OCI-LY3 (cell line): ENCODE data around the gene LRP6.
"Not testable (repeated sequence)": the region's sequence is repeated elsewhere in the genome, so short reads cannot be mapped to it uniquely, and the experiment has no call there.

ENCODE experiments used
- H2AFZ ChIP-seq: fragments of 200-600, 300-600 bp; shearing (Covaris generic); 2 replicates; pipeline ENCODE4 v1.6.0; 2014; ENCODE audit warnings: antibody characterized with exemption, low read depth, low read length
- H3K27ac ChIP-seq: fragments of 200-600, 300-600 bp; sonication (generic); 2 replicates; pipeline ENCODE4 v1.5.1; 2014; ENCODE audit warnings: mild to moderate bottlenecking, low read length, moderate library complexity, mixed read lengths
- H3K27me3 ChIP-seq: fragments of 200-600, 300-600 bp; sonication (generic); 2 replicates; pipeline ENCODE4 v1.6.1; 2014; ENCODE audit warnings: low read depth, low read length, mixed read lengths
- H3K36me3 ChIP-seq: fragments of 200-600, 300-600 bp; sonication (generic); replicated peaks from 2 replicates; pipeline ENCODE3; 2014; ENCODE audit warnings: low read depth, low read length, mixed read lengths
- H3K4me1 ChIP-seq: fragments of 300-600, 200-600 bp; sonication (generic); 2 replicates; pipeline ENCODE4 v1.6.1; 2014; ENCODE audit warnings: low read length, mixed read lengths
- H3K4me2 ChIP-seq: fragments of 200-600, 300-600 bp; sonication (generic); 2 replicates; pipeline ENCODE4 v1.6.1; 2014; ENCODE audit warnings: low read length, mixed read lengths
- H3K4me3 ChIP-seq: fragments of 300-600, 200-600 bp; sonication (generic); 2 replicates; pipeline ENCODE4 v1.5.1; 2014; ENCODE audit warnings: antibody characterized with exemption, mild to moderate bottlenecking, low read length, moderate library complexity
- H3K79me2 ChIP-seq: fragments of 300-600, 200-600 bp; shearing (Covaris generic); 2 replicates; pipeline ENCODE4 v1.6.1; 2014; ENCODE audit warnings: mild to moderate bottlenecking, low read length, mixed read lengths
- H3K9ac ChIP-seq: fragments of 300-600, 200-600 bp; shearing (Covaris generic); 2 replicates; pipeline ENCODE4 v1.6.0; 2014; ENCODE audit warnings: mild to moderate bottlenecking, low read length, moderate library complexity
- H3K9me3 ChIP-seq: fragments of 200-600, 300-600 bp; shearing (Covaris generic); 2 replicates; pipeline ENCODE4 v1.6.1; 2014; ENCODE audit warnings: low read length, mixed read lengths; ENCODE audit not compliant: insufficient read depth
- H4K20me1 ChIP-seq: fragments of 200-600, 300-600 bp; sonication (generic); 2 replicates; pipeline ENCODE4 v1.6.1; 2016; ENCODE audit warnings: low read length, mixed read lengths; ENCODE audit not compliant: insufficient read depth
- EZH2phosphoT487 ChIP-seq: fragments of 200-600 bp; shearing (Covaris generic); IDR thresholded peaks from 2 replicates; pipeline ENCODE4 v1.6.1; 2018; ENCODE audit warnings: antibody characterized with exemption, mixed run types, low read depth
- TF ChIP-seq, protein P1 (sequence below): fragments of 200-600, 300-600 bp; sonication (generic); IDR thresholded peaks from 2 replicates; pipeline ENCODE4 v1.5.1; 2014; ENCODE audit warnings: antibody characterized with exemption, low read length, low read depth

LRP6 gene

GRCh38 chr12:12153596-12153995 lies 113.2 kb downstream of the LRP6 start:
- no peak overlapping the region for H3K4me2 ChIP-seq
- no peaks in the 10 kb centered on the region for H3K79me2 ChIP-seq
- H3K9ac ChIP-seq, result no peak overlapping the region
- no peak overlapping the region for H3K4me3 ChIP-seq
- no peak overlapping the region for H3K27ac ChIP-seq
- no peaks in the 10 kb centered on the region for H4K20me1 ChIP-seq
- no peak overlapping the region for H2AFZ ChIP-seq
- H3K9me3 ChIP-seq, result no peaks in the 10 kb centered on the region
- no peak for TF ChIP-seq EZH2phosphoT487
- TF ChIP-seq, protein P1, sequence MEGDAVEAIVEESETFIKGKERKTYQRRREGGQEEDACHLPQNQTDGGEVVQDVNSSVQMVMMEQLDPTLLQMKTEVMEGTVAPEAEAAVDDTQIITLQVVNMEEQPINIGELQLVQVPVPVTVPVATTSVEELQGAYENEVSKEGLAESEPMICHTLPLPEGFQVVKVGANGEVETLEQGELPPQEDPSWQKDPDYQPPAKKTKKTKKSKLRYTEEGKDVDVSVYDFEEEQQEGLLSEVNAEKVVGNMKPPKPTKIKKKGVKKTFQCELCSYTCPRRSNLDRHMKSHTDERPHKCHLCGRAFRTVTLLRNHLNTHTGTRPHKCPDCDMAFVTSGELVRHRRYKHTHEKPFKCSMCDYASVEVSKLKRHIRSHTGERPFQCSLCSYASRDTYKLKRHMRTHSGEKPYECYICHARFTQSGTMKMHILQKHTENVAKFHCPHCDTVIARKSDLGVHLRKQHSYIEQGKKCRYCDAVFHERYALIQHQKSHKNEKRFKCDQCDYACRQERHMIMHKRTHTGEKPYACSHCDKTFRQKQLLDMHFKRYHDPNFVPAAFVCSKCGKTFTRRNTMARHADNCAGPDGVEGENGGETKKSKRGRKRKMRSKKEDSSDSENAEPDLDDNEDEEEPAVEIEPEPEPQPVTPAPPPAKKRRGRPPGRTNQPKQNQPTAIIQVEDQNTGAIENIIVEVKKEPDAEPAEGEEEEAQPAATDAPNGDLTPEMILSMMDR, result peak; percentile 26; the same call in 1 of the 2 replicates
- H3K4me1 ChIP-seq, result peaks cover 35% of the 10 kb centered on the region
- no peaks in the 10 kb centered on the region for H3K27me3 ChIP-seq
- peaks cover 14% of the 10 kb centered on the region for H3K36me3 ChIP-seq

DNA sequence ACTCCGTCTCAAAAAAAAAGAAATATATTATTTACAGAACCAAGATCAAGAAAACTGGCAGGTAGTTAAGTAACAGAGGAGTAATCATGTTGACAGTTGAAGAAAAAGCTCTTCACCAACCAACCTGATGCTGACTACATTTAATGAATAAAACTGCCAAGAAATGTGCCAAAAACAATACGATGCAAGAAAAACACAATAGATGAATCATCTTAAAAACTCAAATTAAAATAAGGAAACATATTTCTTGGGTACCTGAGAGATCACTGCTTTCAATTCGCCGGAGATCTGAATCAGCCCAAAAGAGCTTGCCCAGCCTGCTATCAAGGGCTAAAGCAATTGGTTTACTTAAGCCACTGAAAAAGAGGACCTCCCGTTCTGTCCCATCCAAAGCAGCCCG lies 119.7 kb downstream of the LRP6 start:
- Histone ChIP-seq H3K4me2 (no peak overlapping the region), H3K9ac (no peak overlapping the region), H3K9me3 (no peaks in the 10 kb centered on the region), H3K4me3 (no peak overlapping the region), H3K27me3 (no peaks in the 10 kb centered on the region), H3K4me1 (peaks cover 23% of the 10 kb centered on the region), H3K27ac (no peak overlapping the region), H3K36me3 (peaks cover 17% of the 10 kb centered on the region), H2AFZ (no peak overlapping the region), H4K20me1 (no peaks in the 10 kb centered on the region), H3K79me2 (no peaks in the 10 kb centered on the region)
- TF ChIP-seq EZH2phosphoT487, result no peak
- TF ChIP-seq, protein P1, result no peak

DNA sequence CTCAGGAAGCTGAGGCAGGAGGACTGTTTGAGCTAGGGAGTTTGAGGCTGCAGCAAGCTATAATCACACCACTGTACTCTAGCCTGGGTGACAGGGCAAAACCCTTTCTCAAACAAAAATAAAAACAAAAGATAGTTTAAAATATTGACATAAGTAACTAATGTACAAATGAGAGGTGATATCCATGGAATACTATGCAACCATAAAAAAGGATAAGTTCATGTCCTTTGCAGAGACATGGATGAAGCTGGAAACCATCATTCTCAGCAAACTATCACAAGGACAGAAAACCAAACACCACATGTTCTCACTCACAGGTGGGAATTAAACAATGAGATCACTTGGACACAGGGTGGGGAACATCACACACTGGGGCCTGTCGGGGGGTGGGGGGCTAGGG lies 122.3 kb downstream of the LRP6 start:
- not testable (repeated sequence) for H3K4me1 ChIP-seq, H3K79me2 ChIP-seq, H2AFZ ChIP-seq, H3K27ac ChIP-seq, H3K9ac ChIP-seq, H3K4me2 ChIP-seq, H3K4me3 ChIP-seq, H4K20me1 ChIP-seq, H3K9me3 ChIP-seq, H3K27me3 ChIP-seq, H3K36me3 ChIP-seq

- no peaks in the 10 kb centered on the region for H4K20me1 ChIP-seq
- H3K36me3 ChIP-seq, result no peaks in the 10 kb centered on the region
- no peaks in the 10 kb centered on the region for H3K9me3 ChIP-seq
- TF ChIP-seq, protein P1, result no peak
- no peak for TF ChIP-seq EZH2phosphoT487
- no peak overlapping the region for H3K4me3 ChIP-seq
- no peaks in the 10 kb centered on the region for H3K27me3 ChIP-seq
- no peak overlapping the region for H3K4me2 ChIP-seq
- H2AFZ ChIP-seq, result no peak overlapping the region
- H3K79me2 ChIP-seq, result no peaks in the 10 kb centered on the region
- no peaks in the 10 kb centered on the region for H3K4me1 ChIP-seq
- H3K9ac ChIP-seq, result no peak overlapping the region
- H3K27ac ChIP-seq, result no peak overlapping the region
Observed at GRCh38 chr12:12141000-12141399, 125.8 kb downstream of the LRP6 start.
